Cardiac fibroblast (primary cell): ENCODE data around the gene ANKRD24.
A peak's percentile ranks its signal among the peaks of the same experiment; 100 is the strongest.
"Not testable (repeated sequence)": the region's sequence is repeated elsewhere in the genome, so short reads cannot be mapped to it uniquely, and the experiment has no call there.

Experiments used
- DNase-seq, 2 donors: peaks; one replicate each; pipeline versions ENCODE4 v3.0.0 to v3.0.0-alpha.2; 2010; ENCODE audit warnings: low read depth in 2 of 2
- H3K4me3 ChIP-seq, 2 donors: replicated peaks in 1 of 2; 1 replicate in 1 of 2; 2 replicates in 1 of 2; pipeline ENCODE4 v1.5.1; 2011; ENCODE audit warnings: low read depth in 2 of 2, low read length in 2 of 2, mild to moderate bottlenecking in 2 of 2, moderate library complexity in 1 of 2
- TF ChIP-seq, protein P1 (sequence below): IDR thresholded peaks from one replicate; pipeline ENCODE4 v1.5.1; 2011; ENCODE audit warnings: low read depth, mild to moderate bottlenecking, low read length, inconsistent platforms

ANKRD24 gene

DNA sequence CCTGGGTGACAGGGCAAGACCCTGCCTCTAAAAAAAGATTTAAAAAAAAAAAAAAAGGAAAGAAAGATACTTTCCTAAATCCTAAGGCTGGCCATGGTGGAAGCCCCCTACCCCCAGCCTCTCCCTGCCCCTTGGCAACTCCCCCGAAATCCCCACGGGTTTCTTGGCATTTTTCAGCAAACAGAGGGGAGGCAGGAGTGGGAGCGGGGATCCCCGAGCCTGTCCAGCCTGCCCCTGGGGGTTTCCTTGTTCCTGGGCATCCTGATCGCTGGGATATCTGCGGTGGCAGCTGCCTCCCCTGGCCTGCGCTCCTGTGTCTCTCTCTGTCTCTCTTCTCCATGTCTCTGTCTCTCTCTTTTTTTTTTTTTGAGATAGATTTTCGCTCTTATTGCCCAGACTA lies 43.4 kb downstream of the ANKRD24 start:
- DNase-seq: no peak
- H3K4me3 ChIP-seq: no peak overlapping the region
- TF ChIP-seq, protein P1, sequence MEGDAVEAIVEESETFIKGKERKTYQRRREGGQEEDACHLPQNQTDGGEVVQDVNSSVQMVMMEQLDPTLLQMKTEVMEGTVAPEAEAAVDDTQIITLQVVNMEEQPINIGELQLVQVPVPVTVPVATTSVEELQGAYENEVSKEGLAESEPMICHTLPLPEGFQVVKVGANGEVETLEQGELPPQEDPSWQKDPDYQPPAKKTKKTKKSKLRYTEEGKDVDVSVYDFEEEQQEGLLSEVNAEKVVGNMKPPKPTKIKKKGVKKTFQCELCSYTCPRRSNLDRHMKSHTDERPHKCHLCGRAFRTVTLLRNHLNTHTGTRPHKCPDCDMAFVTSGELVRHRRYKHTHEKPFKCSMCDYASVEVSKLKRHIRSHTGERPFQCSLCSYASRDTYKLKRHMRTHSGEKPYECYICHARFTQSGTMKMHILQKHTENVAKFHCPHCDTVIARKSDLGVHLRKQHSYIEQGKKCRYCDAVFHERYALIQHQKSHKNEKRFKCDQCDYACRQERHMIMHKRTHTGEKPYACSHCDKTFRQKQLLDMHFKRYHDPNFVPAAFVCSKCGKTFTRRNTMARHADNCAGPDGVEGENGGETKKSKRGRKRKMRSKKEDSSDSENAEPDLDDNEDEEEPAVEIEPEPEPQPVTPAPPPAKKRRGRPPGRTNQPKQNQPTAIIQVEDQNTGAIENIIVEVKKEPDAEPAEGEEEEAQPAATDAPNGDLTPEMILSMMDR: no peak

DNA sequence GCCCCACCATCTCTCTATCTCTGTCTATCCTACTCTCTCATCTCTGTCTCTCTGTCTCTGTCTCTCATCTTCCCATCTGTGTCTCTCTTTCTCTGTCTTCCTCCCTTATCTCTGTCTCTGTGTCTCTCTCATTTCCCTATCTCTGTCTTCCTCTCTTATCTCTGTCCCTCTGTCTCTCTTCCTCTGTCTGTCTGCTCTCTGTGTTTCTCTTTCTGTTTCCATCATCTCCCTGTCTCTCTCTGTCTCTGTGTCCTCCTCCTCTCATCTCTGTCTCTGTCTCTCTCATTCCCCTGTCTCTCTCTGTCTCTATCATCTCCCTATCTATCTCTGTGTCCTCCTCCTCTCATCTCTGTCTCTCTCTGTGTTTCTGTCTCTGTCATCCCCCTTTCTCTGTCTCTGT lies 45.3 kb downstream of the ANKRD24 start:
- no peak for DNase-seq
- TF ChIP-seq, protein P1: no peak
- H3K4me3 ChIP-seq: no peak overlapping the region

DNA sequence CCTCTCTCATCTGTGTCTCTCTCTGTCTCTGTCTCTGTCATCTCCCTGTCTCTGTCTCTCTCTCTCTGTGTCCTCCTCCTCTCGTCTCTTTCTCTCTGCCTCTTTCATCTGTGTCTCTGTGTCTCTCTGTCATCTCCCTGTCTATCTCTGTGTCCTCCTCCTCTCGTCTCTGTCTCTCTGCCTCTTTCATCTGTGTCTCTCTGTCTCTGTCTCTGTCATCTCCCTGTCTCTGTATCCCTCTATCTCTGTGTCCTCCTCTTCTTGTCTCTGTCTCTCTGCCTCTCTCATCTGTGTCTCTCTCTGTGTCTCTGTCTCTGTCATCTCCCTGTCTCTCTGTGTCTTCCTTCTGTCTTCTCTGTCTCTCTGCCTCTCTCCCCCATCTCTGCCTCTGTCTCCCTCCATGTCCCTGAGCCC lies 46.3 kb downstream of the ANKRD24 start:
- TF ChIP-seq, protein P1: no peak
- no peak for DNase-seq
- no peak overlapping the region for H3K4me3 ChIP-seq

DNA sequence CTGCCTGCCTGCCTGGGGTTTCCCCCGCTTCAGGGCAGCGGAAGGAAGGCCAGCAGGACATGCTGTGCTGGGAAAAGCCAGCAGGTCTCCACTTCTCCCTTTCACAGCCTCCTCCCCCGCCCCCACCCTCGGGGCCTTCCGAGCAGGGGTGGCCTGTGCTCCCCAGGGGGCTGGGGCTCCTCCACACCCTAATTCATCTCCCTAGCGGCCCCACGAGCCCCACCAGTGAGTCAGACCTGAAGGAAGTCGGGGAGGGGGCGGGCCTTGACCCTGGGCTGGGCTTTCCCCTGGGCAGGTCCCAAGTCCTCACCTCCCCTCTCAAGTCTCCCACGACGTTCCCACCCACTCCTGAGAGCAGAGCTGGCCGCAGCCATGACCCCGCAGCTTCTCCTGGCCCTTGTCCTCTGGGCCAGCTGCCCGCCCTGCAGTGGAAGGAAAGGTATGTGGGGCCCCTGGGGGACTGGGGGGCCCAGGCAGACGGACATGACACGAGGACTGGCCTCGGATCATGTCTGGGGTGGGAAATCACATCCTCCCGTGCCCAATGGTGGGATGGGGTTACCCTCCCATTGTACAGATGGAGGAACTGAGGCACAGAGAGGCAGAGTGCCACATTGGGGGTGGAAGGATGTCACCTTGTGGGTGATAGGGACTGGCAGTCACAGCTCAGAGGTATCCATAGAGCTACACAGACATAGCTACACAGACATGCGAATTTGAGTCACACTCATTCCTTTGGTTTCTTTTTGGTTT lies 46.9 kb downstream of the ANKRD24 start, which contains the start of gene EBI3:
Gene EBI3, plus strand, starts transcription at position 345 of the 753 bp plus-strand sequence. Its CDS starts 28 bp downstream, at position 373.
- TF ChIP-seq, protein P1: no peak
- peak; percentile 61 to 64 for DNase-seq
- no peak within 1 kb of the TSS for H3K4me3 ChIP-seq

DNA sequence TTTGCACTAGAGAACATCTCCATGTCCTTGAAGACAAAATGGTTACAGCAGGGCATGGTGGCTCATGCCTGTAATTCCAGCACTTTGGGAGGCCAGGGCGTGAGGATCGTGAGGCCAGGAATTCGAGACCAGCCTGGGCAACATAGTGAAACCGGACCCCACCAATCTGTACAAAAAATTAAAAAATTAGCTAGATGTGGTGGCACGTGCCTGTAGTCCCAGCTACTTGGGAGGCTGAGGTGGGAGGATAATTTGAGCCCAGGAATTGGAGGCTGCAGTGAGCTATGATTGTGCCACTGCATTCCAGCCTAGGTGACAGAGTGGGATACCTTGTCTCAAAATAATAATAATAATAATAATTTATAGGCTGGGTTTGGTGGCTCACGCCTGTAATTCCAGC lies 47.7 kb downstream of the ANKRD24 start:
- H3K4me3 ChIP-seq, DNase-seq: not testable (repeated sequence)

DNA sequence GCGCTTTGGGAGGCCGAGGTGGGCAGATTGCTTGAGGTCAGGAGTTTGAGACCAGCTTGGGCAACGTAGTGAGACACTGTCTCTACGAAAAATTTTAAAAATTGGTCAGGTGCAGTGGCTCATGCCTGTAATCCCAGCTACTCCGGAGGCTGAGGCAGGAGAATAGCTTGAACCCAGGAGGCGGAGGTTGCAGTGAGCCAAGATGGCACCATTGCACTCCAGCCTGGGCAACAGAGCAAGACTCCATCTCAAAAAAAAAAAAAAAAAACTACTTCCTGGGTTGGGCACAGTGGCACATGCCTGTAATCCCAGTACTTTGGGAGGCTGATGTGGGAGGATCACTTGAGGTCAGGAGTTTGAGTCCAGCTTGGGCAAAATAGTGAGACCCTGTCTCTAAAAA lies 49.0 kb downstream of the ANKRD24 start:
- H3K4me3 ChIP-seq, DNase-seq: not testable (repeated sequence)

DNA sequence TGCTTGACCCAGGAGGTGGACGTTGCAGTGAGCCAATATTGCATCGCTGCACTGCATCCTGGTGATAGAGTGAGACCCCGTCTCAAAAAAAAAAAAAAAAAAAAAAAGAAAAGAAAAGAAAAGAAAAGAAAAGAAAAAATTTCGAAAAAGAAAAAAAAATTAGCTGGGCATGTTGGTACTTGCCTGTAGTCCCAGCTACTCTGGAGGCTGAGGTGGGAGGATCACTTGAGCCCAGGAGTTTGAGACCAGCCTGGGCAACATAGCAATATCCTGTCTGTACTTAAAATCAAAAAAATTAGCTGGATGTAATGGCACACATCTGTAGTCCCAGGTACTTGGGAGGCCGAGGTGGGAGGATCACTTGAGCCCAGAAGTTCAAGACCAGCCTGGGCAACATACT lies 49.6 kb downstream of the ANKRD24 start:
- not testable (repeated sequence) for DNase-seq, H3K4me3 ChIP-seq

DNA sequence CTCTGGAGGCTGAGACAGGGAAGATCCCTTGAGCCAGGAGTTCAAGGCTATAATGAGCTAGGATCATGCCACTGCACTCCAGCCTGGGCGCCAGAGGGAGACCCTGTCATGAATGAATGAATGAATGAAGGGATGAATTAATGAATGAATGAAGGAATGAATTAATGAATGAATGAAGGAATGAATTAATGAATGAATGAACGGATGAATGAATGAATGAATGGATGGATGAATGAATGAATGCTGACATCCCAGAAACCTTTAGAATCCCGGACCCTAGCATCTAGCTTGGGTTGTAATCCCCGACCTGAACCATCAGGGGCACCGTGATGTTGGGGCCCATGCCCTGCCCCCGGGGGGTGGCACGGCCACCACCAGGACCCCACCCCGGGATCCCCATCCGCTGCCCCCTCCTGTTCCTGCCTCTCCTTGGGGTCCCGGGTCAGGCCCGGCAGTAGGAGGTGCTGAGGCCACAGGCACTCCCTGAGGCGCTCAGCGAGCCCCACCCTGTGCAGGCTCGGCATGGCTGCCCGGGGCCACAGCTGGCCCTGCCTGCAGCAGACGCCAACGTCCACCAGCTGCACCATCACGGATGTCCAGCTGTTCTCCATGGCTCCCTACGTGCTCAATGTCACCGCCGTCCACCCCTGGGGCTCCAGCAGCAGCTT lies 50.3 kb downstream of the ANKRD24 start:
- no peak overlapping the region for H3K4me3 ChIP-seq
- no peak for DNase-seq
- TF ChIP-seq, protein P1: no peak
